H1 (cell line): ENCODE measurements around the gene TMEM14B. TPM values are rescaled to one million over a fixed set of nuclear protein-coding genes. Genes with fewer than 3 reads are reported as not detected.

Experiments used
- CTCF ChIA-PET: fragments of 300-600 bp; sonication (Branson Sonifier 250); formaldehyde crosslinking; loops from one replicate; lab custom pipeline; 2021; ENCODE audit not compliant: partially characterized antibody; lab: Charles Lee
- POLR2A ChIA-PET: fragments of 300-600 bp; sonication (Branson Sonifier 250); formaldehyde crosslinking; loops from one replicate; lab custom pipeline; 2021; ENCODE audit warnings: inconsistent platforms; ENCODE audit not compliant: partially characterized antibody; lab: Charles Lee
- DNase-seq, 2 experiments: peaks; one replicate each; pipeline versions ENCODE4 v3.0.0 to v3.0.0-alpha.2; 2010 to 2022; ENCODE audit warnings: low spot score in 2 of 2, low read depth in 1 of 2, mixed read lengths in 1 of 2
- FAIRE-seq: peaks from 2 replicates; lab custom pipeline; 2011; peaks lifted over from hg19 to GRCh38; lab: Jason Lieb, UNC
- H2AFZ ChIP-seq: 2 replicates; pipeline ENCODE4 v1.8.1; 2012; ENCODE audit warnings: low read length, inconsistent platforms
- H2AK5ac ChIP-seq: 2 replicates; pipeline ENCODE4 v1.6.1; 2013; ENCODE audit warnings: low read depth, low read length
- H2BK120ac ChIP-seq: replicated peaks from 2 replicates; pipeline ENCODE3; 2013; ENCODE audit warnings: low read depth, low read length, inconsistent platforms
- H2BK12ac ChIP-seq: 2 replicates; pipeline ENCODE4 v1.6.1; 2013; ENCODE audit warnings: low read depth, low read length
- H2BK15ac ChIP-seq: 2 replicates; pipeline ENCODE4 v1.6.1; 2013; ENCODE audit warnings: low read length
- H2BK20ac ChIP-seq: 2 replicates; pipeline ENCODE4 v1.6.1; 2013; ENCODE audit warnings: low read length
- H2BK5ac ChIP-seq: 2 replicates; pipeline ENCODE4 v1.6.1; 2013; ENCODE audit warnings: low read depth, low read length
- H3K14ac ChIP-seq: 2 replicates; pipeline ENCODE4 v1.6.1; 2013; ENCODE audit warnings: inconsistent platforms; ENCODE audit not compliant: insufficient read length
- H3K18ac ChIP-seq: 2 replicates; pipeline ENCODE4 v1.6.1; 2013; ENCODE audit warnings: low read length; ENCODE audit errors: extremely low read depth
- H3K23ac ChIP-seq: 2 replicates; pipeline ENCODE4 v1.6.1; 2013; ENCODE audit warnings: inconsistent platforms; ENCODE audit not compliant: insufficient read length
- H3K23me2 ChIP-seq: 2 replicates; pipeline ENCODE4 v1.6.1; 2013; ENCODE audit warnings: low read depth, low read length
- H3K27ac ChIP-seq: 2 replicates; pipeline ENCODE4 v1.6.1; 2011; ENCODE audit warnings: low read depth, low read length, inconsistent platforms
- H3K27me3 ChIP-seq, 4 experiments: replicated peaks in 1 of 4; 1 replicate in 1 of 4; 2 replicates in 3 of 4; pipeline versions ENCODE4 v1.6.1 to v1.8.1; 2011 to 2013; ENCODE audit warnings: low read length in 3 of 4, mild to moderate bottlenecking in 3 of 4, inconsistent platforms in 2 of 4, mixed read lengths in 2 of 4, moderate library complexity in 1 of 4; ENCODE audit not compliant: control insufficient read depth in 3 of 4, insufficient read depth in 3 of 4; ENCODE audit errors: extremely low read depth in 1 of 4
- H3K36me3 ChIP-seq, 4 experiments: 2 replicates each; pipeline versions ENCODE4 v1.6.1 to v1.8.1; 2011 to 2013; ENCODE audit warnings: mild to moderate bottlenecking in 4 of 4, low read length in 3 of 4, moderate library complexity in 2 of 4, control low read depth in 1 of 4, inconsistent platforms in 1 of 4; ENCODE audit not compliant: insufficient read depth in 4 of 4, control insufficient read depth in 2 of 4
- H3K4ac ChIP-seq: replicated peaks from 2 replicates; pipeline ENCODE3; 2013; ENCODE audit warnings: low read length, low read depth, mixed read lengths, inconsistent platforms; ENCODE audit not compliant: insufficient read length
- H3K4me1 ChIP-seq, 4 experiments: replicated peaks in 1 of 4; 1 replicate in 1 of 4; 2 replicates in 3 of 4; pipeline versions ENCODE4 v1.6.1 to v1.8.1; 2011 to 2013; ENCODE audit warnings: low read length in 3 of 4, inconsistent platforms in 2 of 4, mixed read lengths in 1 of 4; ENCODE audit not compliant: insufficient read depth in 4 of 4, control insufficient read depth in 3 of 4
- H3K4me2 ChIP-seq, 2 experiments: 2 replicates each; pipeline versions ENCODE4 v1.6.1 to v1.8.1; 2011 to 2013; ENCODE audit warnings: low read depth in 2 of 2, low read length in 2 of 2, control low read depth in 1 of 2, inconsistent platforms in 1 of 2, mild to moderate bottlenecking in 1 of 2; ENCODE audit not compliant: insufficient read depth in 1 of 2
- H3K4me3 ChIP-seq, 4 experiments: fragments of 200-600, 300-600 bp in 1 of 4; sonication (generic), shearing (Covaris generic), sonication (Bioruptor Twin) in 1 of 4; 2 replicates each; pipeline versions ENCODE4 v1.5.1 to v1.8.1; 2011 to 2016; ENCODE audit warnings: low read length in 4 of 4, low read depth in 3 of 4, control low read depth in 2 of 4, inconsistent platforms in 2 of 4, mild to moderate bottlenecking in 2 of 4, mixed read lengths in 1 of 4, moderate library complexity in 1 of 4; ENCODE audit not compliant: insufficient read depth in 2 of 4; ENCODE audit errors: extremely low read depth in 1 of 4
- H3K56ac ChIP-seq: replicated peaks from 2 replicates; pipeline ENCODE3; 2013; ENCODE audit warnings: low read depth, mild to moderate bottlenecking, mixed read lengths, low read length, inconsistent platforms; ENCODE audit not compliant: insufficient read length
- H3K79me1 ChIP-seq: 2 replicates; pipeline ENCODE4 v1.6.1; 2013; ENCODE audit warnings: low read depth, low read length, control low read depth
- H3K79me2 ChIP-seq, 2 experiments: 2 replicates each; pipeline versions ENCODE4 v1.6.1 to v1.8.1; 2012 to 2013; ENCODE audit warnings: low read length in 2 of 2, mild to moderate bottlenecking in 2 of 2, inconsistent platforms in 1 of 2; ENCODE audit not compliant: insufficient read depth in 2 of 2, control insufficient read depth in 1 of 2
- H3K9ac ChIP-seq, 4 experiments: replicated peaks in 1 of 4; 1 replicate in 1 of 4; 2 replicates in 3 of 4; pipeline versions ENCODE4 v1.6.1 to v1.8.1; 2011 to 2013; ENCODE audit warnings: low read depth in 3 of 4, low read length in 3 of 4, control low read depth in 2 of 4, mild to moderate bottlenecking in 2 of 4, moderate library complexity in 2 of 4, inconsistent platforms in 1 of 4; ENCODE audit errors: extremely low read depth in 1 of 4
- H3K9me3 ChIP-seq, 2 experiments: 2 replicates each; pipeline versions ENCODE4 v1.6.1 to v1.8.1; 2012 to 2013; ENCODE audit warnings: mild to moderate bottlenecking in 2 of 2, moderate library complexity in 2 of 2, control low read depth in 1 of 2, inconsistent platforms in 1 of 2, low read depth in 1 of 2, low read length in 1 of 2, mixed read lengths in 1 of 2; ENCODE audit not compliant: insufficient read depth in 2 of 2
- H4K20me1 ChIP-seq, 2 experiments: replicated peaks in 1 of 2; 2 replicates each; pipeline versions ENCODE3 to v1.8.1; 2011 to 2013; ENCODE audit warnings: inconsistent platforms in 2 of 2, low read length in 2 of 2, mild to moderate bottlenecking in 1 of 2; ENCODE audit not compliant: insufficient read depth in 2 of 2, control insufficient read depth in 1 of 2
- H4K5ac ChIP-seq: 2 replicates; pipeline ENCODE4 v1.6.1; 2013; ENCODE audit warnings: low read length, low read depth, mixed read lengths, inconsistent platforms; ENCODE audit not compliant: insufficient read length
- H4K8ac ChIP-seq: 2 replicates; pipeline ENCODE4 v1.8.0; 2013; ENCODE audit warnings: mild to moderate bottlenecking, moderate library complexity, low read length, inconsistent platforms; ENCODE audit not compliant: insufficient read depth; ENCODE audit errors: extremely low read depth
- H4K91ac ChIP-seq: replicated peaks from 2 replicates; pipeline ENCODE3; 2013; ENCODE audit warnings: low read length, mixed read lengths, inconsistent platforms; ENCODE audit not compliant: insufficient read length
- BACH1 ChIP-seq: IDR thresholded peaks from 2 replicates; pipeline ENCODE4 v1.6.1; 2012; ENCODE audit warnings: low read length, improper control_type of control experiment
- SIN3A ChIP-seq, 2 experiments: IDR thresholded peaks in 1 of 2; conservative IDR thresholded peaks in 1 of 2; 2 replicates each; pipeline ENCODE4 v1.6.1; 2011 to 2012; ENCODE audit warnings: low read length in 2 of 2, improper control_type of control experiment in 1 of 2, low read depth in 1 of 2, mild to moderate bottlenecking in 1 of 2
- WGBS, 2 experiments: shearing (Covaris generic) in 1 of 2; methylation state at CpG; one replicate each; pipeline versions ENCODE4 v1.1.6 to v1.1.7; 2013 to 2015; ENCODE audit warnings: low lambda C conversion rate in 2 of 2, mixed read lengths in 2 of 2, inconsistent platforms in 1 of 2, low coverage in 1 of 2, missing lambda C conversion rate in 1 of 2; ENCODE audit not compliant: insufficient replicate concordance in 2 of 2, insufficient coverage in 1 of 2, insufficient read length in 1 of 2; ENCODE audit errors: extremely low coverage in 1 of 2, missing lambda C conversion rate in 1 of 2; 5-methylcytosine and 5-hydroxymethylcytosine counted together
- polyA plus RNA-seq, 7 experiments: library from polyadenylated mRNA; depleted of rRNA in 3 of 7; stranded (reverse) in 5 of 7; unstranded in 2 of 7; fragments of >200 nt in 5 of 7; fragments of 200-250 nt in 2 of 7; gene quantifications; 1 replicate in 5 of 7; 2 replicates in 1 of 7; 4 replicates in 1 of 7; pipeline versions ENCODE4 v1.2.1 to v1.2.3, GENCODE V29; 2011 to 2013; ENCODE audit warnings: missing spikeins in 2 of 7, mixed read lengths in 2 of 7
- total RNA-seq: library from RNA; stranded (reverse); fragmentation: NEBNext Ultra II Directional; extraction: Animal tissue kit (Norgen Biotek cat#: 25700); gene quantifications from 2 replicates; pipeline ENCODE4 v1.2.1, GENCODE V29; 2021

TMEM14B gene
- total and polyA plus RNA-seq, 2 of the 8 experiments (the other 6 are each of a cell fraction or from before 2014, with no cell fraction given) = 84.6 to 109 TPM

DNA sequence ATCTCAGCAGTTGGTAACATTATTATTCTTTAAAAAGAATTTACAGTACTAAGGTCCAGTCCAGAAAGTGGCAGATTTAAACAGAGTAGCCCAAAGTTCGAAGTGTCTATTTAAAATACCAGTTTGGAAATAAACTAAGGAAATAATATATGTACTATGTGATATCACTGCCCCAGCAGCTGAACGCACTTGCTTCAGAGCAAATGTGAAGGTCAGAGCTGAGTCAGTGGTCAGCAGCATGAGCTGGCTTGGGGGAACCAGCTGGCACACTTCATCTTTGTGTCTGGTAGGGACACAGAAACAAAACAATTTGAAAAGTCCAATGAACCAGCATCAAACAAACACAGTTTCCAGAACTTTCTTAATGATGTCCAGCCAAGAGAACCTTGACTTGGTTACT, 15.4 kb downstream of the TMEM14B start:
- no peak overlapping the region for H3K56ac ChIP-seq
- no peak overlapping the region for H2AFZ ChIP-seq
- H4K91ac ChIP-seq = no peak overlapping the region
- no peak overlapping the region for H3K27ac ChIP-seq
- no peak overlapping the region for H3K14ac ChIP-seq
- no peak overlapping the region for H3K4ac ChIP-seq
- no peak overlapping the region for H3K4me2 ChIP-seq
- H2BK5ac ChIP-seq = no peak overlapping the region
- no peaks in the 10 kb centered on the region; a peak in 1 of 7 replicates for H3K4me1 ChIP-seq
- no peaks in the 10 kb centered on the region for H3K27me3 ChIP-seq
- no peak overlapping the region for H2BK120ac ChIP-seq
- no peak overlapping the region for H4K8ac ChIP-seq
- no peak overlapping the region for H2BK20ac ChIP-seq
- ChIA-PET POLR2A (no interaction called here), CTCF (no interaction called here)
- H3K9me3 ChIP-seq = no peaks in the 10 kb centered on the region
- H3K18ac ChIP-seq = no peak overlapping the region
- H4K5ac ChIP-seq = no peak overlapping the region
- WGBS, 2 experiments = 95% methylated on average over 2 of the region's 2 CpGs; no CpG with 5 or more reads in 1 of the 2 experiments
- FAIRE-seq (no peak), DNase-seq (no peak)
- no peak overlapping the region for H2BK12ac ChIP-seq
- H3K23me2 ChIP-seq = no peaks in the 10 kb centered on the region
- H2AK5ac ChIP-seq = no peak overlapping the region
- H3K36me3 ChIP-seq = peaks cover 0 to 8% (median 4%) of the 10 kb centered on the region in 4 experiments; a peak in 4 of 8 replicates
- no peak overlapping the region for H2BK15ac ChIP-seq
- peaks cover 3 to 5% of the 10 kb centered on the region in 2 experiments for H4K20me1 ChIP-seq
- no peak overlapping the region for H3K9ac ChIP-seq
- 0 out of 4 replicates have a peak, but pooled peaks cover 0 to 1% of the 10 kb centered on the region in 2 experiments for H3K79me2 ChIP-seq
- H3K79me1 ChIP-seq = peaks cover 3% of the 10 kb centered on the region; the same call in 1 of the 2 replicates
- no peak overlapping the region for H3K23ac ChIP-seq
- H3K4me3 ChIP-seq = no peak overlapping the region
- no peak for TF ChIP-seq SIN3A (conservative IDR thresholded peaks at IDR 0.05 in 1 of 2, IDR thresholded peaks at IDR 0.05 in 1 of 2; ENCODE audit: low read depth in 1 of 2, low read length in 2 of 2)
- TF ChIP-seq BACH1 = no peak
